Colonic mucosa (tissue), 4 donors: ENCODE results near the gene RAD21L1. TPM values are rescaled to one million over a fixed set of nuclear protein-coding genes. Genes with fewer than 3 reads are reported as not detected.
A peak's percentile ranks its signal among the peaks of the same experiment; 100 is the strongest.

Source experiments
- DNase-seq: peaks from one replicate; pipeline ENCODE4 v3.0.0-alpha.2; 2020
- H3K27ac ChIP-seq: fragments of 200-600 bp; one replicate; pipeline ENCODE4 v1.8.0; 2021
- H3K27me3 ChIP-seq: fragments of 200-600 bp; one replicate; pipeline ENCODE4 v1.8.0; 2021
- H3K36me3 ChIP-seq: fragments of 200-600 bp; one replicate; pipeline ENCODE4 v1.8.0; 2021
- H3K4me1 ChIP-seq: fragments of 200-600 bp; one replicate; pipeline ENCODE4 v1.8.0; 2021; ENCODE audit warnings: mild to moderate bottlenecking
- H3K4me3 ChIP-seq: fragments of 200-600 bp; one replicate; pipeline ENCODE4 v1.8.0; 2021
- H3K9ac ChIP-seq, 2 donors: one replicate each; pipeline ENCODE4 v1.7.0; 2013; ENCODE audit warnings: control low read depth in 2 of 2, low read depth in 2 of 2, low read length in 2 of 2
- H3K9me3 ChIP-seq: fragments of 200-600 bp; one replicate; pipeline ENCODE4 v1.8.0; 2021
- intact Hi-C: fragments of 100-400 bp; cut with DNase I; formaldehyde crosslinking; loops from one replicate; pipeline ENCODE4 v1.14.1; 2022
- total RNA-seq, 2 donors: library from RNA; stranded (reverse); fragmentation: NEBNext Ultra II Directional in 1 of 2; extraction: Animal tissue kit (Norgen Biotek cat#: 25700) in 1 of 2; gene quantifications; one replicate each; pipeline ENCODE4 v1.2.1, GENCODE V29; 2021
- TF ChIP-seq, protein P1 (sequence below): fragments of 200-600 bp; IDR thresholded peaks from one replicate; pipeline ENCODE4 v1.8.0; 2022; ENCODE audit warnings: antibody characterized with exemption, mild to moderate bottlenecking
- donor health status: healthy.
- donor health status: DM: no; HTN: no; CAD: no.
- donor health status: DM: no; HTN: no; CAD: no.

RAD21L1 gene
- total RNA-seq, 2 donors from 2014 or later: not detected

DNA sequence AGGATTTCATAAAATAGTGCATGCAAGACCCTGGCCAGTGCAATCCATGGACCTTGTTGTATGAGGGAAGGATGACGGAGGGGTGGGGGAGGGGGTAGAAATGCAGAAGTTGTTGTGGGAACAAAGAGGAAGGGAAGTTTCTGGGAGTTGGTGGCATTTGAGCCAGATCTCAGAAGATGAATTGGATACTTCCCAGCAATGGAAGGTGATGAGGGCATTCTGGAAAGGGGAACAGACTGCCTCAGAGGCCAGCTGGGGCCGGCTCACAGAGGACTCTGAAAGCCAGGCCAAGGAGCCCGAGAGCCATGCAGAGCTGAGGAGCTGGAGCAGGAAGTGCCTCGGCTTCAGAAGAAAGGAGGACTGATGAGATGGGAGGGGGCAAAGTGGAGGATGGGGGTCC is 43.7 kb upstream of the RAD21L1 start:
- intact Hi-C loops: loop anchor here (10.0 kb wide), 1 partner anchor 57 kb away; no protein-coding TSS in a partner anchor

GRCh38 chr20:1183153-1183552 is 42.7 kb upstream of the RAD21L1 start:
- intact Hi-C loops: loop anchor here (10.0 kb wide), 1 partner anchor 58 kb away; no protein-coding TSS in a partner anchor
- Histone ChIP-seq H3K4me1 (no peaks in the 10 kb centered on the region), H3K27ac (no peak overlapping the region), H3K27me3 (peaks cover 14% of the 10 kb centered on the region), H3K9me3 (no peaks in the 10 kb centered on the region), H3K4me3 (no peak overlapping the region), H3K36me3 (no peaks in the 10 kb centered on the region), H3K9ac (no peak overlapping the region)
- DNase-seq: no peak
- TF ChIP-seq, protein P1, sequence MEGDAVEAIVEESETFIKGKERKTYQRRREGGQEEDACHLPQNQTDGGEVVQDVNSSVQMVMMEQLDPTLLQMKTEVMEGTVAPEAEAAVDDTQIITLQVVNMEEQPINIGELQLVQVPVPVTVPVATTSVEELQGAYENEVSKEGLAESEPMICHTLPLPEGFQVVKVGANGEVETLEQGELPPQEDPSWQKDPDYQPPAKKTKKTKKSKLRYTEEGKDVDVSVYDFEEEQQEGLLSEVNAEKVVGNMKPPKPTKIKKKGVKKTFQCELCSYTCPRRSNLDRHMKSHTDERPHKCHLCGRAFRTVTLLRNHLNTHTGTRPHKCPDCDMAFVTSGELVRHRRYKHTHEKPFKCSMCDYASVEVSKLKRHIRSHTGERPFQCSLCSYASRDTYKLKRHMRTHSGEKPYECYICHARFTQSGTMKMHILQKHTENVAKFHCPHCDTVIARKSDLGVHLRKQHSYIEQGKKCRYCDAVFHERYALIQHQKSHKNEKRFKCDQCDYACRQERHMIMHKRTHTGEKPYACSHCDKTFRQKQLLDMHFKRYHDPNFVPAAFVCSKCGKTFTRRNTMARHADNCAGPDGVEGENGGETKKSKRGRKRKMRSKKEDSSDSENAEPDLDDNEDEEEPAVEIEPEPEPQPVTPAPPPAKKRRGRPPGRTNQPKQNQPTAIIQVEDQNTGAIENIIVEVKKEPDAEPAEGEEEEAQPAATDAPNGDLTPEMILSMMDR: no peak

More for the DNA sequence above, 43.7 kb upstream of the RAD21L1 start:
- Histone ChIP-seq H3K9me3 (no peaks in the 10 kb centered on the region), H3K4me1 (no peaks in the 10 kb centered on the region), H3K27ac (no peak overlapping the region), H3K36me3 (no peaks in the 10 kb centered on the region), H3K27me3 (peaks cover 14% of the 10 kb centered on the region), H3K4me3 (no peak overlapping the region), H3K9ac (no peak overlapping the region)
- TF ChIP-seq, protein P1: no peak
- no peak for DNase-seq

- no peak overlapping the region for H3K9ac ChIP-seq
Observed at GRCh38 chr20:1184260-1184637, 41.6 kb upstream of the RAD21L1 start.

GRCh38 chr20:1184638-1185315 is 41.1 kb upstream of the RAD21L1 start, which contains the start of gene TMEM74B:
TSS of gene TMEM74B (minus strand) at chr20:1184981. CDS start at chr20:1183801, 1,180 bp downstream.
- Histone ChIP-seq H3K27ac (no peak within 1 kb of the TSS), H3K9me3 (no peaks in the 10 kb centered on the region), H3K9ac (no peak within 1 kb of the TSS), H3K27me3 (peaks cover 14% of the 10 kb centered on the region), H3K36me3 (no peaks in the 10 kb centered on the region), H3K4me1 (no peaks in the 10 kb centered on the region), H3K4me3 (peak within 1 kb of the TSS; percentile 50)
- TF ChIP-seq, protein P1: no peak
- intact Hi-C loops: loop anchor here (10.0 kb wide), 1 partner anchor 60 kb away; no protein-coding TSS in a partner anchor
- DNase-seq: no peak

More at GRCh38 chr20:1184260-1184637, 41.6 kb upstream of the RAD21L1 start:
- Histone ChIP-seq H3K27me3 (peaks cover 14% of the 10 kb centered on the region), H3K9me3 (no peaks in the 10 kb centered on the region), H3K36me3 (no peaks in the 10 kb centered on the region), H3K27ac (no peak overlapping the region), H3K4me1 (no peaks in the 10 kb centered on the region), H3K4me3 (no peak overlapping the region)
- intact Hi-C loops: loop anchor here (10.0 kb wide), 1 partner anchor 59 kb away; no protein-coding TSS in a partner anchor
- TF ChIP-seq, protein P1: no peak
- DNase-seq: no peak

GRCh38 chr20:1185316-1185741 is 40.5 kb upstream of the RAD21L1 start:
- TF ChIP-seq, protein P1: no peak
- DNase-seq: no peak
- Histone ChIP-seq H3K9me3 (no peaks in the 10 kb centered on the region), H3K4me3 (peak overlapping the region; percentile 50), H3K4me1 (no peaks in the 10 kb centered on the region), H3K36me3 (no peaks in the 10 kb centered on the region), H3K9ac (no peak overlapping the region), H3K27ac (no peak overlapping the region), H3K27me3 (peaks cover 14% of the 10 kb centered on the region)
- intact Hi-C loops: loop anchor here (10.0 kb wide), 1 partner anchor 61 kb away; no protein-coding TSS in a partner anchor
